ENCODE measurements around the gene RELCH.

DNA sequence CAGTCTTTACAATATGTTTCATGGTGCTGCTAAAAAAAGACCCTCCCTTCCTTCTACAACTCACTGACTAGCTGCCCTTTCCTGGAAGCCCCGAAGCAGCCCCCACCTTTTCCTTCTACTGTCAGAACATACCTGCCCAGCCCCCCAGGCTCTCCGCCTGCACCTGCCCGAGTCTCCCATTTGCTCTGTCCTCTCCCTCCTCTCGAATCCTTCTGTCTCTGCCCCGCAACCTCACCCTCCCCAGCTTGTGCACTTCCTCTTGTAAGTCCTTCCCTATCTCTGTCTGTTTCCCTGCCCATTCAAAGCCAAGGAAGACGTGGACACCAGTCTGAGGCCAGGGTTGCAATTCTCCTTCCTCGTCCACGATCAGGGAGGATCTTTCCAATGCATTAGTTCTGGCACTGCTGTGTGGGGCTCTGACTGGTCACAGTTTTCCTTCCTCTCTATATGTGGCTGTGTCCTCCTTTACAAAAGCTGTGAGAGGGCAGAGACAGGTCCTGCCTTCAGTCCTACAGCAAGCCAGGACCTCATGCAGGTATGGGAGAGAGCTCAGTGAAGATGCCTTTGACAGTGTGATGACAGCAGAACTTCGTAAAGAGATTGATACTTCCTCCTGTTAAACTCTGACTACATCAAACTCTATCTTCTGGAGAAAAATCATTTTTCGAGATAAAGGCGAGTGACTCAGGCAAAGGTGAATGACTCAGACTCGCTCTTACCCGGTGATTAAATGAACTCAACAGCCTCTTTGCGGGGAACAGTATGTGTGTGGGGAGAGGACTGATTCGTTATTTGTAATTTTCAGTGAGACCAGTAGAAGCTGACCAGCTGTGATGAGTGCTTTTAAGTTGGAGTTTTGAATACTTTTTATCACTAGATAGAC, 152.3 kb downstream of the RELCH start:
- TF ChIP-seq, protein P1, sequence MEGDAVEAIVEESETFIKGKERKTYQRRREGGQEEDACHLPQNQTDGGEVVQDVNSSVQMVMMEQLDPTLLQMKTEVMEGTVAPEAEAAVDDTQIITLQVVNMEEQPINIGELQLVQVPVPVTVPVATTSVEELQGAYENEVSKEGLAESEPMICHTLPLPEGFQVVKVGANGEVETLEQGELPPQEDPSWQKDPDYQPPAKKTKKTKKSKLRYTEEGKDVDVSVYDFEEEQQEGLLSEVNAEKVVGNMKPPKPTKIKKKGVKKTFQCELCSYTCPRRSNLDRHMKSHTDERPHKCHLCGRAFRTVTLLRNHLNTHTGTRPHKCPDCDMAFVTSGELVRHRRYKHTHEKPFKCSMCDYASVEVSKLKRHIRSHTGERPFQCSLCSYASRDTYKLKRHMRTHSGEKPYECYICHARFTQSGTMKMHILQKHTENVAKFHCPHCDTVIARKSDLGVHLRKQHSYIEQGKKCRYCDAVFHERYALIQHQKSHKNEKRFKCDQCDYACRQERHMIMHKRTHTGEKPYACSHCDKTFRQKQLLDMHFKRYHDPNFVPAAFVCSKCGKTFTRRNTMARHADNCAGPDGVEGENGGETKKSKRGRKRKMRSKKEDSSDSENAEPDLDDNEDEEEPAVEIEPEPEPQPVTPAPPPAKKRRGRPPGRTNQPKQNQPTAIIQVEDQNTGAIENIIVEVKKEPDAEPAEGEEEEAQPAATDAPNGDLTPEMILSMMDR (conservative IDR thresholded peaks at IDR 0.05) = no peak
- TF ChIP-seq ZFX (IDR thresholded peaks at IDR 0.05) = no peak

Data from C4-2B (cell line).